A549 (cell line): Measurements from ENCODE around the gene SLC2A6. TPM values are rescaled to one million over a fixed set of nuclear protein-coding genes. Genes with fewer than 3 reads are reported as not detected.

Experiments used
- ATAC-seq, 2 experiments: fragments of 200-7000 bp in 1 of 2; fragments of >200 bp in 1 of 2; cut with Nextera tagmentation in 1 of 2; cut with Tn5 transposase in 1 of 2; 3 replicates each; pipeline versions ENCODE4 v1.8.0 to v1.9.1; 2018 to 2020; ENCODE audit warnings: mild to moderate bottlenecking in 1 of 2, moderate library complexity in 1 of 2
- CTCF ChIA-PET: fragments of 300-600 bp; sonication (Branson Sonifier 250); formaldehyde crosslinking; extraction: SDS; loops from one replicate; lab custom pipeline; 2021; ENCODE audit warnings: antibody characterized with exemption, inconsistent platforms; lab: Yijun Ruan, JAX
- POLR2A ChIA-PET: fragments of 350-600 bp; formaldehyde crosslinking; extraction: SDS; loops from one replicate; lab custom pipeline; 2021; ENCODE audit warnings: antibody characterized with exemption, inconsistent platforms; lab: Yijun Ruan, JAX
- DNase-seq, 2 experiments: peaks; one replicate each; pipeline versions ENCODE4 v3.0.0 to v3.0.0-alpha.2; 2011 to 2016; ENCODE audit warnings: low read depth in 1 of 2, low spot score in 1 of 2
- FAIRE-seq: peaks from 2 replicates; lab custom pipeline; 2011; peaks lifted over from hg19 to GRCh38; lab: Jason Lieb, UNC
- H3K27ac ChIP-seq, 2 experiments: fragments of >200 bp; sonication (Bioruptor Twin); formaldehyde crosslinking; 3 replicates each; pipeline ENCODE4 v1.5.1; 2016 to 2017
- H3K4me1 ChIP-seq: fragments of >200 bp; sonication (Bioruptor Twin); formaldehyde crosslinking; 3 replicates; pipeline ENCODE4 v1.6.1; 2016
- H3K4me2 ChIP-seq: fragments of >200 bp; sonication (Bioruptor Twin); formaldehyde crosslinking; 3 replicates; pipeline ENCODE4 v1.6.1; 2016
- H3K4me3 ChIP-seq: fragments of >200 bp; sonication (Bioruptor Twin); formaldehyde crosslinking; 3 replicates; pipeline ENCODE4 v1.5.1; 2016
- H3K9me3 ChIP-seq: fragments of >200 bp; sonication (Bioruptor Twin); formaldehyde crosslinking; 3 replicates; pipeline ENCODE4 v1.6.1; 2016
- CBX2 ChIP-seq: fragments of 200-600 bp; sonication (generic); IDR thresholded peaks from 2 replicates; pipeline ENCODE4 v1.6.1; 2016; ENCODE audit warnings: low read depth, mild to moderate bottlenecking, borderline replicate concordance
- CEBPB ChIP-seq, 2 experiments: fragments of >200 bp in 1 of 2; sonication (Bioruptor Twin) in 1 of 2; formaldehyde crosslinking in 1 of 2; IDR thresholded peaks; 2 replicates each; pipeline ENCODE4 v1.6.1; 2012 to 2016
- CHD2 ChIP-seq: fragments of 150-350 bp; IDR thresholded peaks from 2 replicates; pipeline ENCODE4 v1.6.1; 2014; ENCODE audit warnings: low read length; ENCODE audit not compliant: partially characterized antibody
- CHD4 ChIP-seq: fragments of 200-600 bp; sonication (generic); IDR thresholded peaks from 2 replicates; pipeline ENCODE4 v1.6.1; 2016; ENCODE audit warnings: antibody characterized with exemption, mild to moderate bottlenecking, borderline replicate concordance
- CTCF ChIP-seq: fragments of >200 bp; sonication (Bioruptor Twin); formaldehyde crosslinking; IDR thresholded peaks from 3 replicates; pipeline ENCODE4 v1.5.1; 2016
- E2F6 ChIP-seq: IDR thresholded peaks from 2 replicates; pipeline ENCODE4 v1.6.1; 2012; ENCODE audit warnings: low read depth, borderline replicate concordance
- EHMT2 ChIP-seq: fragments of 200-600 bp; sonication (generic); IDR thresholded peaks from 2 replicates; pipeline ENCODE4 v1.6.1; 2016; ENCODE audit warnings: antibody characterized with exemption, low read depth, mild to moderate bottlenecking, moderate library complexity
- FOSB ChIP-seq: fragments of 250-450 bp; sonication (Bioruptor Pico); IDR thresholded peaks from 2 replicates; pipeline ENCODE4 v1.5.0; 2020; ENCODE audit warnings: mild to moderate bottlenecking, moderate library complexity
- FOXS1 ChIP-seq: fragments of 250-450 bp; sonication (Bioruptor Pico); IDR thresholded peaks from 2 replicates; pipeline ENCODE4 v1.5.0; 2020; ENCODE audit warnings: mild to moderate bottlenecking, moderate library complexity
- HDAC2 ChIP-seq: fragments of 200-600 bp; sonication (generic); IDR thresholded peaks from 2 replicates; pipeline ENCODE4 v1.6.1; 2016
- HEYL ChIP-seq: fragments of 250-450 bp; sonication (Bioruptor Pico); IDR thresholded peaks from 2 replicates; pipeline ENCODE4 v1.8.0; 2021; ENCODE audit warnings: mild to moderate bottlenecking, moderate library complexity
- HMGXB4 ChIP-seq: fragments of 250-450 bp; sonication (Bioruptor Pico); IDR thresholded peaks from 2 replicates; pipeline ENCODE4 v1.5.0; 2021; ENCODE audit warnings: mild to moderate bottlenecking, moderate library complexity, borderline replicate concordance
- JUNB ChIP-seq: fragments of >200 bp; sonication (Bioruptor Twin); formaldehyde crosslinking; IDR thresholded peaks from 2 replicates; pipeline ENCODE4 v1.6.1; 2016
- KDM1A ChIP-seq: fragments of 200-600 bp; sonication (generic); IDR thresholded peaks from 2 replicates; pipeline ENCODE4 v1.6.1; 2016; ENCODE audit warnings: low read depth, mild to moderate bottlenecking
- PBX3 ChIP-seq: IDR thresholded peaks from 2 replicates; pipeline ENCODE4 v1.6.1; 2012
- PHF8 ChIP-seq: fragments of 200-600 bp; sonication (generic); IDR thresholded peaks from 2 replicates; pipeline ENCODE4 v1.6.1; 2016; ENCODE audit warnings: low read depth, mild to moderate bottlenecking, antibody characterized with exemption, moderate library complexity, borderline replicate concordance
- RAD21 ChIP-seq, 2 experiments: fragments of >200 bp in 1 of 2; sonication (Bioruptor Twin) in 1 of 2; formaldehyde crosslinking in 1 of 2; IDR thresholded peaks in 1 of 2; conservative IDR thresholded peaks in 1 of 2; 2 replicates in 1 of 2; 3 replicates in 1 of 2; pipeline ENCODE4 v1.6.1; 2012 to 2018; ENCODE audit warnings: inconsistent platforms in 1 of 2
- REST ChIP-seq: fragments of 200-600 bp; sonication (generic); IDR thresholded peaks from 2 replicates; pipeline ENCODE4 v1.6.1; 2016; ENCODE audit warnings: antibody characterized with exemption, mild to moderate bottlenecking, moderate library complexity
- RFX5 ChIP-seq: fragments of 450-650 bp; IDR thresholded peaks from 2 replicates; pipeline ENCODE4 v1.7.1; 2014; ENCODE audit warnings: antibody characterized with exemption, mild to moderate bottlenecking, moderate library complexity
- SMC3 ChIP-seq: fragments of >200 bp; sonication (Bioruptor Twin); formaldehyde crosslinking; IDR thresholded peaks from 3 replicates; pipeline ENCODE4 v1.6.1; 2018; ENCODE audit warnings: inconsistent platforms
- ZC3H11A ChIP-seq: fragments of 450-650 bp; IDR thresholded peaks from 2 replicates; pipeline ENCODE4 v1.6.1; 2014; ENCODE audit warnings: antibody characterized with exemption, mild to moderate bottlenecking
- ZFP36 ChIP-seq: fragments of 450-650 bp; IDR thresholded peaks from 2 replicates; pipeline ENCODE4 v1.6.1; 2014; ENCODE audit warnings: borderline replicate concordance; ENCODE audit not compliant: partially characterized antibody
- ZNF302 ChIP-seq: fragments of 250-450 bp; sonication (Bioruptor Pico); IDR thresholded peaks from 2 replicates; pipeline ENCODE4 v1.9.0; 2021; ENCODE audit warnings: inconsistent platforms, mild to moderate bottlenecking, moderate library complexity
- ZSCAN20 ChIP-seq: fragments of 250-450 bp; sonication (Bioruptor Pico); IDR thresholded peaks from 2 replicates; pipeline ENCODE4 v1.8.0; 2022; ENCODE audit warnings: mild to moderate bottlenecking, moderate library complexity
- WGBS: methylation state at CpG from one replicate; pipeline ENCODE4 v1.1.6; 2017; ENCODE audit errors: missing lambda C conversion rate; 5-methylcytosine and 5-hydroxymethylcytosine counted together
- polyA plus RNA-seq, 4 experiments: library from polyadenylated mRNA; depleted of rRNA in 3 of 4; stranded (reverse); fragments of >200 nt; fragmentation: RNase III in 1 of 4; extraction: RNeasy Plus Mini Kit Qiagen cat#74134 plus additional on column Dnase treatment in 1 of 4; gene quantifications; 2 replicates in 3 of 4; 3 replicates in 1 of 4; pipeline ENCODE4 v1.2.3, GENCODE V29; 2011 to 2017

The SLC2A6 gene
- polyA plus RNA-seq, 2 of the 4 experiments (the other 2 are of a cell fraction) = 3.7 to 20.5 TPM

- TF ChIP-seq SMC3 (no peak), RFX5 (no peak), EHMT2 (no peak), E2F6 (no peak), CTCF (no peak), ZC3H11A (no peak), FOXS1 (no peak), FOSB (no peak), CBX2 (no peak), CHD4 (no peak), HDAC2 (no peak), CEBPB (IDR thresholded peaks at IDR 0.05) (no peak), ZNF302 (CRISPR knock-in tag) (no peak), KDM1A (no peak), REST (no peak), RAD21 (conservative IDR thresholded peaks at IDR 0.05 in 1 of 2, IDR thresholded peaks at IDR 0.05 in 1 of 2) (no peak)
- peaks cover 5% of the 10 kb centered on the region; the same call in 1 of the 3 replicates for H3K4me1 ChIP-seq
- ATAC-seq (no peak), FAIRE-seq (no peak), DNase-seq (no peak)
- ChIA-PET CTCF (interaction anchor here (1.2 to 8.7 kb wide), 2 partner anchors 12 to 198 kb away, joined by 3 to 72 read pairs; no protein-coding TSS in a partner anchor), POLR2A (no interaction called here)
- H3K27ac ChIP-seq = no peak overlapping the region
- WGBS = 64% methylated on average over 13 of the region's 22 CpGs
- H3K4me3 ChIP-seq = no peak overlapping the region
- no peaks in the 10 kb centered on the region for H3K9me3 ChIP-seq
- H3K4me2 ChIP-seq = no peak overlapping the region
These were observed 49.3 kb upstream of the SLC2A6 start for GRCh38 chr9:133528001-133528875.

- Histone ChIP-seq H3K9me3 (no peaks in the 10 kb centered on the region), H3K4me1 (peaks cover 5% of the 10 kb centered on the region; the same call in 1 of the 3 replicates), H3K4me3 (no peak overlapping the region), H3K27ac (no peak overlapping the region), H3K4me2 (no peak overlapping the region)
- ATAC-seq = no peak
- TF ChIP-seq HEYL (CRISPR knock-in tag) = no peak
- TF ChIP-seq PBX3 = no peak
- no peak for TF ChIP-seq PHF8
- TF ChIP-seq ZSCAN20 (CRISPR knock-in tag) = no peak
- no peak for TF ChIP-seq ZFP36
- no peak for TF ChIP-seq CBX2
- TF ChIP-seq CHD2 = no peak
- TF ChIP-seq CTCF = no peak
- no peak for TF ChIP-seq JUNB
- no peak for TF ChIP-seq HMGXB4 (CRISPR knock-in tag)
- no peak for DNase-seq
- ChIA-PET CTCF (interaction anchor here (8.7 kb wide), 1 partner anchor 199 kb away, joined by 72 read pairs; no protein-coding TSS in a partner anchor), POLR2A (no interaction called here)
- no peak for FAIRE-seq
- 79% methylated on average over 15 of the region's 18 CpGs for WGBS
These were observed 48.6 kb upstream of the SLC2A6 start for GRCh38 chr9:133527444-133527920.
